ENCODE measurements around the gene PDLIM4.

Gene PDLIM4

DNA sequence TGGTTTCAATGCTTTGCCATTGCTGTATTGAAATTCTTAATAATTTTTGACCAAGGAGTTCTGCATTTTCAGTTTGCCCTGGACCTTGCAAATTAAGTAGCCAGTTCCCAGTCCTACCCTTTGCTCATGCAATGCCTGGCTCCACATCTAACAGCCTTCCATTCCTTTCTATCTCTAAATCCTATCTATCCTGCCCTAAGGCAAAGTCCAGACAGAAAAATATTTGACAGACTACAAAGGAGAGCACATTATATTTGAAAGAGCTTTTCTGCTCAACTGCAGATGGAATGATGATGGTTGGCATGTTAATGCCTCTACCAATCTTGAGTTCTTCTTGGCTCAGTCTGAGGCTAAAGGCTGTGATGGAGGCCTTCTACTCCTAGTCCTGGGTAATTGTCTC is 52.2 kb downstream of the PDLIM4 start:
- no peak for DNase-seq (ENCODE audit: low read depth)

GRCh38 chr5:132310141-132310834 is 52.8 kb downstream of the PDLIM4 start:
- DNase-seq (ENCODE audit: low read depth) = no peak

DNA sequence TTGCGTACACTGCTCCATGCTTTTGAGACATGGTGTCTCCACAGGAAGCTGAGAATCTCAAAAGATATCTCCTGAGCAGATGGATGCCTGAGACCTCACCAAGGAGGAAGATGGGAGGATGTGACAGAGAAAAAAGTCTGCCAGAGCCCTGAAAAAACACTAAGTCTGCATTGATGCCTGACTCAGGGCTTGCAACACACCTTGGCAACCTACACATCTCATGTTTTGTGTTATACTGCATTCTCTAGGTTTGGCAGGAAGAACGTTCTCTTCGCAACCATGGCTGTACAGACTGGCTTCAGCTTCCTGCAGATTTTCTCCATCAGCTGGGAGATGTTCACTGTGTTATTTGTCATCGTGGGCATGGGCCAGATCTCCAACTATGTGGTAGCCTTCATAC is 55.9 kb downstream of the PDLIM4 start:
- DNase-seq (ENCODE audit: low read depth) = no peak

DNA sequence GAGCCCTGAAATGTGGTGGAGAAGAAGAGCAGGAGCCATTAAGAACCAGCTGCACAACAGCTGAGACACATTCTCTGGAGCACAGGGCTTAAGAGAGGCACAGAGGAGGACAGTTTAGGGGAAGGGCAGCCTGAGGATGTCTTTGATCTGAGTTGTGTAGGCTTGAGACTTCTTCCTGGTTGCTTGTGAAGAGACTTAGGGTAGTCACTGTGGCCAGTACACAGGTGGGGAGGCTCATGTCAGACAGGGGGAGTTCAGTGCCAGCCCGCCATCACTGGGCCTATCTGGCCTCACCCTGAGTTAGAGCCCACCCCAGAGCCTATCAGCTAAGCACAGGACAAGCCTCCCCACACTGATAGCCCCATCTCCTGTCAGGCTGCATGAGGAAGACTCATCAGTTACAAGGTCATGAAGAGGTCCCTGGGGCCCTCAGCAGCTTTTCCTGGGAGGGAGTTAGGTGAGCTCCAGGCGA is 56.5 kb downstream of the PDLIM4 start:
- no peak for DNase-seq (ENCODE audit: low read depth)

DNA sequence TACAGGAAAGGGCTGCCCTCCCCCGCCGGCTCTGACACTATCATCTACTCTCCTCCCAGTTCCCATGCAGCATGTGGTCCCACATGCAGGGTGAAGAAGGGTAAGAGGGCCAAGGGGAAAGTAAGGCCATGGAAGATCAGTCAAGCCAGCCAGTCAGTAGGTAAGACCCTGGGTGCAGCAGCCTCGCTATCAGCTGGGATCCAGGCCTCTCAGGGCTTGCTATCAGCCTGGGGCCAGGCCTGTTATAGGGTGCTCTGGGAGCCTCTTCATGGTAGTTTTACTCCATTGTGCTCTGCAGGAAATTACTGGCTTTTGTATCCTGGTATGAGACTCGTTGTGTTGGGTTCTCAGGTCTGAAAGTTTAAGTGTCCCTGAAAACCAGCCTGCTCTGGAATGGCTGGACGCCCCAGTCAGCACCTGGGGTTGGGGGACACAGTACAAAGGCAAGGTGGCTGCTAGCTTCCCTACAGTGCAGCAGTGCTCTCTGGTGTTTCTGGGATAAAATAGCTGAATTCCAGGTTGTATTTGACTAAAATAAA is 58.1 kb downstream of the PDLIM4 start:
- no peak for DNase-seq (ENCODE audit: low read depth)

- DNase-seq (ENCODE audit: low read depth) = no peak
Observed at GRCh38 chr5:132319975-132320374, 62.5 kb downstream of the PDLIM4 start.

- DNase-seq (ENCODE audit: low read depth) = no peak
Observed at GRCh38 chr5:132321109-132321721, 63.7 kb downstream of the PDLIM4 start.

GRCh38 chr5:132322266-132322665 is 64.8 kb downstream of the PDLIM4 start:
- no peak for DNase-seq (ENCODE audit: low read depth)
